Middle frontal gyrus (tissue), 1 donor: ENCODE data around the gene TMPRSS7.

ENCODE experiments used
- DNase-seq: peaks from one replicate; pipeline ENCODE4 v3.0.0-alpha.2; 2015; ENCODE audit warnings: low spot score; ENCODE audit errors: extremely low spot score

The TMPRSS7 gene, protein sequence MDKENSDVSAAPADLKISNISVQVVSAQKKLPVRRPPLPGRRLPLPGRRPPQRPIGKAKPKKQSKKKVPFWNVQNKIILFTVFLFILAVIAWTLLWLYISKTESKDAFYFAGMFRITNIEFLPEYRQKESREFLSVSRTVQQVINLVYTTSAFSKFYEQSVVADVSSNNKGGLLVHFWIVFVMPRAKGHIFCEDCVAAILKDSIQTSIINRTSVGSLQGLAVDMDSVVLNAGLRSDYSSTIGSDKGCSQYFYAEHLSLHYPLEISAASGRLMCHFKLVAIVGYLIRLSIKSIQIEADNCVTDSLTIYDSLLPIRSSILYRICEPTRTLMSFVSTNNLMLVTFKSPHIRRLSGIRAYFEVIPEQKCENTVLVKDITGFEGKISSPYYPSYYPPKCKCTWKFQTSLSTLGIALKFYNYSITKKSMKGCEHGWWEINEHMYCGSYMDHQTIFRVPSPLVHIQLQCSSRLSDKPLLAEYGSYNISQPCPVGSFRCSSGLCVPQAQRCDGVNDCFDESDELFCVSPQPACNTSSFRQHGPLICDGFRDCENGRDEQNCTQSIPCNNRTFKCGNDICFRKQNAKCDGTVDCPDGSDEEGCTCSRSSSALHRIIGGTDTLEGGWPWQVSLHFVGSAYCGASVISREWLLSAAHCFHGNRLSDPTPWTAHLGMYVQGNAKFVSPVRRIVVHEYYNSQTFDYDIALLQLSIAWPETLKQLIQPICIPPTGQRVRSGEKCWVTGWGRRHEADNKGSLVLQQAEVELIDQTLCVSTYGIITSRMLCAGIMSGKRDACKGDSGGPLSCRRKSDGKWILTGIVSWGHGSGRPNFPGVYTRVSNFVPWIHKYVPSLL

DNA sequence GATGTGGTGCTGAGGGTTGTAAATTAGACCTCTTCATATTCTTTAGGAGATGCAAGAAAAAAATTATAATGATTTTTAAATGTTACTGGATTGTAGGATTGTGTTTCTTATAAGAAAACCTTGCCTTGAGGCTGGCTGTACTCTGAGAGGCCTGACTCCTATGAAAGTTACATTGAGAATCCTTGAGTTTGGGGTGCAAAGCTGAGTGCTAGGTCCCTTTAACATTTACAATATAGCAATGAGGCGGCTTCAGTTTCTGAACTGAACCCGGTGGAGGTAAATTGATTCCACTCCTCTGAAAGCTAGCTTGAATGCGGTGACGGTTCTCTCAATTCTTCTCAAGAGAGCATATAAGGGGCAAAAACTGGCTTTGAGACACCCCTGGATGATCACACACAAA, at the start of gene TMPRSS7:
Gene TMPRSS7 (plus strand): TSS at position 301 of the 400 bp plus-strand sequence. CDS start 110 bp downstream, outside the sequence.
- no peak for DNase-seq

DNA sequence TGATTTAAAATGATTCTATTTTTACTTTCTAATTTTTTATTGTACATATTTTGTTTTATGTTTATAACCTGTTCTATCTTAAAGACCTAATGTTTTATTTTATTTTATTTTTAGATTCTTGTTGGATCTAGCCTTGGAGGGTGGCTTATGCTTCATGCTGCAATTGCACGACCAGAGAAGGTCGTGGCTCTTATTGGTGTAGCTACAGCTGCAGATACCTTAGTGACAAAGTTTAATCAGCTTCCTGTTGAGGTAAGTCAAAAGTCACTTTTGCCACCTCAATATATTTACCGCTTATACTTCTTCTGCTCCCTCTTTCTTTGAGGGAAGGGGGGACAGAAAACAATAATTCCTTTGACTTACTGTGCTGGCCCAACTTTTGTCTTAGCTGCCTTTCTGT, 47.7 kb upstream of the TMPRSS7 start:
- DNase-seq = no peak

DNA sequence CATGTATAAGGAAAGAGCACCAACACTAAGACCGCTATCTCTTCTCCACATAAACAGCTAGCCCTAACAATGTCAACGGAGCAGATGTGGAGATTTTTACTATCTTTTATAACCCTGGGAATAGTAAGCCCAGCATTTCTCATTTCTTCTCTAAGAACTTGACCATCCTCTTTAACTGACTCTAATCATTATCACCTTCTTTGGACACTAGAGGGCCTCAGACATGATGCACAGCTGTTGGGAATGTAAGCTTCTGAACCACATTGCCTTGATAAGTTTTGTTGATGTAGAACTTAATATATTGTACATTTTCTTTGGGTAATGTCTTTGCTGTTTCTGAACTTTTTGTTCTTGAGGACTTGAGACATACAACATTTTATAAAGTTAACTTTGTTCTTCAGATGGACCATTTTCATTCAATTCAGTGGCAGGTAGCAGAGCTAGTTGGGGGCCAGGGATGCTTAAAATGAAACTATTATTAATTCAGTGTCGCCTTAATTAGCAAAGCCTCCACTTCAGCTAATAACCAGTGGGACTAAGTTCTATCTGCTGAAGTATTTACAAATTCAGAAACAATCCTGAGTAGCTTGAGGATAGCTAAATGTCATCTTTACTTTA, 45.4 kb upstream of the TMPRSS7 start:
- DNase-seq = no peak

DNA sequence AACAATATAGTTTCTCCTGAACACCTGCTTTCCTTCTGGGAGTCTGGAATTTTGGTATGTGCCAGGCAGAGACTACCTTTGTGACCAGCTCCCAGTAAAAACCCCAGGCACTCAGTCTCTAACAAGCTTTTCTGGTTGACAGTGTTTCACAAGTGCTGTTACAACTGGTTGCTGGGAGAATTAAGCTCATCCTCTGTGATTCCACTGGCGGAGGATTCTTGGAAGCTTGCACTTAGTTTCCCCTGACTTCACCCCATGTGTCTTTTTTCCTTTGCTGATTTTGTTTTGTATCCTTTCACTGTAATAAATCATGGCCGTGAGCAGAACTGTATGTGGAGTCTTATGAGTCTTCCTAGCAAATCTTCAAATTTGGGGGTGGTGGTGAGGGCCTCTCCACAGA, 41.5 kb upstream of the TMPRSS7 start:
- DNase-seq = no peak

DNA sequence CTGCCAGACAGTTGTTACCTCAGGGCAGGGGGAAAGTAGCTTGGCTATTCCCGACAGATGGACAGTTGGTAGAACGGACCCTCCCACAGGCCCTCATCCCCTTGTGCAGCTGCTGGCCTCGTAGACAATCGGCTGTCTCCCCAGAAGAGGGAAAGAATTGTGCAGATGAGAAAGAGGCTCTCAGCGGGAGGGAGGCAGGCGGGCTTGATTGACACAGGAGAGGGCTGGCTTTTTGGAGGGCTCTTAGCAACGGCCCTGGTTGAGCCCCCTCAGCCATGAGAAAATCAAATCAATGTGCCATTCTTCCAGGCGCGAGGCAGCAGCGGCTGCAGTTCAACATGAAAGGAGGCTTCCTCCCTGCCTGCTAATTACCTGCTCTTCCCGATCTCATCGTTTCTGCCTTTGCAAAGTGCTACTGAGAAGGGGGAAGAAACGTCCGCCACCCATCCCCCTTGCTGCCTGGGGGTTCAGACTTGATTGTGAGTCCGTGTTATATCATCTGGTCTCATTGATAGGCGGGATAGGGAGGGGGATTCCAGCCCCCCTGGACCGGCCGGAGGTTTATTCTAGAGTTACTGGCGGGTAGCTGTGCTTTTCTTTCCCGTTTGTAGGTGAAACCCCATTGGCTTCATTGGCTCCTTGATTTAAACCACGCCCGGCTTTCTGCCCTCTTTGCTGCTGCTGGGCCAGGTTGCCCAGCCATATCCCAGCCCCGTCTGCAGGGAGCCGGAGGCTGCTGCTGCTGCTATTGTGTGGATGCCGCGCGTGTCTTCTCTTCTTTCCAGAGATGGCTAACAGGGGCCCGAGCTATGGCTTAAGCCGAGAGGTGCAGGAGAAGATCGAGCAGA, 35.7 kb upstream of the TMPRSS7 start, which contains the start of gene TAGLN3:
Gene TAGLN3 (plus strand): TSS at position 287 of the 848 bp plus-strand sequence. CDS start 501 bp downstream, at position 788.
- no peak for DNase-seq

DNA sequence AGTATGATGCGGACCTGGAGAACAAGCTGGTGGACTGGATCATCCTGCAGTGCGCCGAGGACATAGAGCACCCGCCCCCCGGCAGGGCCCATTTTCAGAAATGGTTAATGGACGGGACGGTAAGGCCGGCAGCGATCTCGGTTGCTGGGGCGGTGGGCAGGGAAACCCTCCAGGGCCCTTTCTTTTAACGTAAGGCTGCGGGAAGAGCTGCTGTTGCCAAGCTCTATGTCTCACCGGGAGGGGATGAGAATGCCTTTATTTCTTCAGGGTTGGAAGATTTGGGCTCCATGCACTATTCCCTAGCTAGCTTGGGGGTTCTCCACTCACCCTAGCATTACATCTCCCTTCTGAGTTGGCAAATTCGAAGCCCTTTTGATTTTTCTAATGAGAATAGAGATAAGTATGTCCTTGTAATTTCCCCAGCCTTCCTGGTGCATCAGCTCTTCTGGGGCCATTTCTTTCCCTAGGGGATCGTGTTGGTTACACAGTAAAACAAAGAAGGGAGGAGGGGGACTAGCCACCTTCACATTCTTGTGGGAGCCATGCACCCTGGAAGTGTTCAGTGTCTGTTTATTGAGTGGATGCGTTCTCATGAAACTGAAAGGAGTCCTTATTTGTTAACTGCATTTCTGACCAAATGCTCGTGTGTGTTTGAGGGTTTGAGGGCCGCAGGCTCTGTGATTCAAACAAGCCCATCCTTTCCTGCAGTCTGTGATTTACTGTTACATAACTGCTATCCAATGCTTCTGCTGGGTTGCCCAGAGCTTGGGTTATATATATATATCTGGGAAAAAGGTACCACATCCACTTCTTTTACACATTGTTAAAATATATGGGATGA, 34.8 kb upstream of the TMPRSS7 start:
- no peak for DNase-seq

DNA sequence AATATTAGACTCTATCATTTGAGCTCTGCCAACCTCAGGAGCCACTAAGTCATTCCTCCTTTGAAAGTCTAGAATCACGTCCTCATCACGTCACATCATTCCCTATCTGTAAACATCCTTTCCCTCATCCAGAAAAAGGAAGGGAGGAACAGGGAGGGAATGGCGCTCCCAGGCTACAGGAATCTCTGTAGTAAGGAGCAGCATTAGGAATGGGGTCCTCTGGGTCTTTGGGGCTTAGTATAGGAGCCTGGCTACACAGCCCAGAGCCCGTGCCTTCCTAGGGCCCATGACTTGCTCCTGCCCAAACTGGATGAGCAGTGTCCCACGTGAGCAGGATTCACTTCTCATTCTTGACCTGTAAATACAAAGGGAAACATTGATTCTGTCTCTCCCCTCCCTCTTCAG, 34.2 kb upstream of the TMPRSS7 start:
- no peak for DNase-seq

DNA sequence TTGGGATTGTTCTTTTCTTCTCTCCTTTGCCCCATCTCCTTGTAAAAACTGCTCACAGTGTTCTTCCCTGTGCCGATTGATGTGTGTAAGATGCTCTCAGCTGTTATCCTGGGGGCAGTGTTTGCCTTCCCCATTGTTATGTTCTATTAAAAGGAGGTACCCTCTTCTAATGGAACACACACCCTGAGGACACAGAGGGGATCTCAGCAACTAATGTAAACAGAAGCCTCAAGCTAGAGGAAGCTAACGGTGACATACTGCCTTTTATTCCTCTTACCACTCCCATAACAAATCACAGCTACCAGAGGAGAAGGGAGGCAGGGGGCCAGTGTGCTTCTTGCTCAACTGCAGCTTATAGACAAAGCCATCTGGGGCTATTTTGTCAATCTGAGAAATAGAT, 33.6 kb upstream of the TMPRSS7 start:
- no peak for DNase-seq

DNA sequence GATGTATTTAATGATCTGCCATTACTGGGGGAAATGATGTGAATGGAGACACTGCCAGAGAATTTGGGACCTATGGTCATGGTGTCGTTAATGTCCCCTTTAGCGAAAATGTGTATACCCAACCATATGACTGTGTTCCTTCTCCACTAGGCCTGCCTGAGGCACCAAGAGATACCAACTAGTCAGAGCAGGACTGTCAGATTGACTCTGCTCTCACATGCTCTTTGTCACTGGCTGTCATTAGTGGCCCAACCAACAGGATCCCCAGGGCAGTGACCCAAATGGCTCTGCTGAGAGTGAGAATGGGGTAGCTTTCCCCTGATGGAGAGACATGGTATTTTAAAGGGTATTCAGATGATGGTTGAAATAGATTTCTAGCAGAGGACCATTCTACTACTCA, 33.0 kb upstream of the TMPRSS7 start:
- DNase-seq = no peak

DNA sequence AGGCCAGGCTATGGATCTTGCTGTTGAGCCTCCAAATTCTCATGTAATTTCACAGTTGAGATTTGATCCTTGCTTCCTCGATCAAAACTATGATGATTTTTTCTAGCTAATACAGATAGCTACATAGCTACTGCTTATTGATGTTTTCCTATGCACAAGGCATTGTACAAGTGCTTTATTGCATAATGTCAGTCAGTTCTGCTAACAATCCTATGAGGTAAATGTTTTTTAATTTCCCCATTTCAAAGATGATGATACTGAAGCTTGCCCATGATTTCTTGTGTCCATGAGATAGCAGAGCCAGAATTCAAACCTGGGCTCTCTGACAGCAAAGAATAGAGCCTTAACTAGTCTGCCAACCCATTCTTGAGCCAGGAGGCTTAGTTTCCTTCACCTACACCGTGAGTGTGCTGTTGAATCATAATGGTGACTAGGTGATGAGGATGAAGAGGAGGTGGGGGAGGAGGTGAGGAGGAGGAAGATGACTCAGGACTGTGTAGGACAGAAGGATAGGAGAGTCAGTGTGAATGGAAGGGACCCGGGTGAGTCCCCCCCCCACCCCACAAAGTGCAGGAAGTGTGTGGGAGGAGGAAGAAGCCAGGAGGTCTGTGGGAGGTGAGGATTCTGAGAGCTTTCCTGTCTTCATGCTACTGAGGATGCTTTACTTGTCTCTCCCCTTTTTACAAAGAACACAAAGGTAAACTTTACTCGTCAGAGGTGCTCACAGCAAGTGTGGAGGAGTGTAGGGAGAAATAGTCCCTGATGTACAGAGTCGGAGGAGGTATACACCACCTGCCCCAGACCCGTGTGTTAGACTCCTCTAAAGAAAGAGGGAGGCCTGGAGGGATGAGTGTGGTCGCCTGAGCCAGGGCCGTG, 32.2 kb upstream of the TMPRSS7 start:
- DNase-seq = no peak

DNA sequence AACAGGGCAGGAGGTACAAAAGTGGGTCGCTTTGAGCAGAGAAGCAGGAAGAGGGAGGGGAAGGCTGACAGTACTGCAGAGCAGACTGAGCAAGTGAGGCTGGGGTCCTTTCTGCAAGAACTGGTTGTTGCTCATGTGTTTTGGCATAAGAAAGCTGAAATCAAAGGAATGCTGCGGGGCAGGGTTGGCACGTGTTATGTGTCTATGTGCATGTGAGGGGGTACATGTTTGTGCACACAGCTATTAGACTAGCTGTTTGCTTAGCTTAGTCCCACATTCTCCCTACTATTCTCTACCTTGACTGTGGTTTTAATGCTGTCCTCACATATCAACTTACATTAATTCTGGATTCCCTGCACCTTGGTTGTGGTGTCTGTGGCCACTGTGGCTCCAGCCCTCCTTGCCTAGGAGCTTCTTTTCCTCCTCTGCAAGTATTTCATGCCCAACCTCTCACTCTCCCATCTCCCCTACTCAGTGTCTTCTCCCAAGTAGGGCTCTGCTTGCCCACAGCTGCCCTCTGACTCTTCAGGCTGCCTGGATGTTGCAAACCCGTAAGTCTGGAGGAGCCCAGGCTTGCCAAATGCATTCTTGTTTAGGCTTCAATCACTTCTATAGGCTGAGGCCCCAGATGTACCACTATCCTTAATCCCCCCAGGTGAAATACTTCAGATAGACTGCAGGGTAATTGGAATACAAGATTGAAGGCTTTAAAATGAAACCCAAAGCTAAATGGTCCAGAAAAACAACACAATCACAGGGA, 31.0 kb upstream of the TMPRSS7 start:
- DNase-seq = no peak

DNA sequence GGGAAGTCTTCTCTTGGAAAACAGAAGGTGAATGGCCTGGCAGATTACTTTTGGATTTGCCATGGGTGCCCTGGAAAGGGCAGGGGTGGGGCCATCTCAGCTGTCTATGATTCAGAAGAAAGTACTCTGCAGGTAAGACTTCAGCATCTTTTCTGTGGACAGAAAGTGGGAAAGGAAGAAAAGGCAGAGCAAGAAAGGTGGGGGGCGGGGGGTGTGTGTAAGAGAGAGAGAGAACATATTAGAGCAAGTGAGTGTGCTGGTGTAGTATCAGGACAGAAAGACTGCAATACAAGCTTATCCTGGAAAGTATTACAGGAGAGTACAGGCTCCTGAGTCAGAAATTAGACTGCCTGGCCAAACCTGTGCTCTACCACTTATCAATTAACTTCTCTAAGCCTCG, 30.3 kb upstream of the TMPRSS7 start:
- no peak for DNase-seq

DNA sequence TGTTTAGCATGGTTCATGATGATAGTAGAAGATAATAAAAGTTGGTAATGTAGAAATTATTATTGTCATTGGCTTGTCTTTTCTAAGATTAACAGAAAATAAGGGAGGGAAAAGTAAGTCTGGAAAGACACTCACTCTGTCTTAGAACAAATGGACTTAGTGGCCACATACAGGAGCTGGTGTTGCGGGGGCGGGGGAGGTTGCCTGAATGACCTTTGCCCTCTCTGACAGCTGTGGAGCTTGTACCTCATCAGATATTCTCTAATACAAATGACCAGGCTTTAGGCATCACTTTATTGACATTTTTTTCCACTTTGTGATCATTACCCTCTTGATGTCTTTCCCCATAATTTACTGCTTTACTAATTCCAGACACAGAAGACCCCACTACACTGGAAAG, 29.9 kb upstream of the TMPRSS7 start:
- DNase-seq = no peak

DNA sequence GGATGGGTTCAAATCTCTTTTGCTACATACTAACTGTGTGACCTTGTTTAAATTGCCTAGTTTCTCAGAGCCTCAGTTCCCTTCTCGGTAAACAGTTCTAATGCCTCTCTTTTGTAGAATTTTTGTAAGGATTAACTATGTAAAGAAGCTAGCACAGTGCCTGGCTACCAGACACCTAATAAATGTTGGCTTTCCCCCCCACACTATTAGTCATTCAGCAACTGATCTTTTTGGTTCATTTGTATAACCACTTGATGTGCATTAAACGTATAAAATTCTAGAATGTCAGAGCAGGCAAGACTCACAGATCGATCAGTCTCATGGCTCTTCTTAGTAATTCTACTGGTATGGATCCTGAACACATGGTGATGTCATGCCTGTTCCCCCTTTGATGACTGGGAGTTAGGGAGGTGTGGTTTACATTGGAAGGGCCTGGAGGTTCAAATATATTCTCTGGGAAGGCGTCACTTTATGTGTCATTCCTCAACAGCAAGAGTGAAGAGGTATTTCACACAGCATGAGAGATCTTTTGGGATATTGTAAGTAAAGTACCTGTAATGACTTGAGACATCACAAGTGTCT, 29.4 kb upstream of the TMPRSS7 start:
- DNase-seq = no peak

DNA sequence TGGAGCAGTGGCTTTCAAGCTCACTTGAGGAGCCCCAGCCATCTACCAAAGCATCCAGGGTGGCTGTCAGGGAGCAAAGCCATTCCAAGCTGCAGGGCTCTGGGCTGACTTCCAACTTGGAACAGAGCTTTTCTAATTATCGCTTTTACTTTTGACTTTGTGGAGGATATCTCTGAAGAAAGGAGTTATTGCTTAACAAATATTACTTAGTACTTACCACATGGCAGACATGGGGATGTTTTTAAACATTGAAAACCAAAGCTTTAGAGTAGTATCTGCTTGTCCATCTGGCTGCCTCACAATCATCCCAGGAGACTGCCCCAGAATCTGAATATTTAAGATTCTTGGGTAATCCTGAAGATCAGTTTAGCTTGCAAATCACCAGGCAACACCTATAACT, 26.9 kb upstream of the TMPRSS7 start:
- no peak for DNase-seq

DNA sequence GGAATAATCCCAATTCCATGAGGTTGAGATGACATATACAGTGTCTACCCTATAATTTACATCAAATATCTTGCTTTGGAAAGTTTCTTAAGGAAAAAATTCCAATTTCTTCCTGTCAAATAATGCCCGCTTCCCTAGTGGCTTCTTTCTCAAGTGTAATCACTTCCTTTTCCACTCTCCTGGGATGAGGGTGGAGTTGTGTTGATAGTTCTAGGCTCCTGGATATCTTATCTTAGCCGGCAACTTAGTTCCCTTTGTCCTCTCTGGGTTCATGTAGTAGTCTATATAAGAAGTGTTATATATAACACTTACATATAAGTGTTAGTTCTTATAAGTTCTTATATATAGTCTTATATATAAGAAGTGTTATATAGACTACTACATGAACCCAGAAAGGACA, 24.9 kb upstream of the TMPRSS7 start:
- no peak for DNase-seq

DNA sequence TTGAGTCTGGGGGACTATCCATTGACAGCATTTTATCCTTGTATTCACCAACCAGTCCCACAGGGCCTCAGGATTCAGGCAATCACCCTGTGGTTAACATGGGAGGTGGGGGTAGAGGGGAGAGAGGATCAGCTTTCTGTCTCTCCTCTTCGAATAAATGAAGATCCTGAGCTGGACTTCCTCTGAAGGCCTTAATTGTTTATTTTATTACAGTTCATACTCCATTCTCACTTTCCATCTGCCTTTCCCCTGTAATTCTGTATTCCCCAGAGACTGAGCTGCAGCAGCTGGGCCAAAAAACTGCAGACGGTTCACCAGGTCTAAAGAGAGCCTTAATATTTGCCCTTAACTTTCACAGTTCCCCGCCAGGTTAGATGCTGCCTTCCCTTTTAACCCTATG, 23.9 kb upstream of the TMPRSS7 start:
- no peak for DNase-seq

DNA sequence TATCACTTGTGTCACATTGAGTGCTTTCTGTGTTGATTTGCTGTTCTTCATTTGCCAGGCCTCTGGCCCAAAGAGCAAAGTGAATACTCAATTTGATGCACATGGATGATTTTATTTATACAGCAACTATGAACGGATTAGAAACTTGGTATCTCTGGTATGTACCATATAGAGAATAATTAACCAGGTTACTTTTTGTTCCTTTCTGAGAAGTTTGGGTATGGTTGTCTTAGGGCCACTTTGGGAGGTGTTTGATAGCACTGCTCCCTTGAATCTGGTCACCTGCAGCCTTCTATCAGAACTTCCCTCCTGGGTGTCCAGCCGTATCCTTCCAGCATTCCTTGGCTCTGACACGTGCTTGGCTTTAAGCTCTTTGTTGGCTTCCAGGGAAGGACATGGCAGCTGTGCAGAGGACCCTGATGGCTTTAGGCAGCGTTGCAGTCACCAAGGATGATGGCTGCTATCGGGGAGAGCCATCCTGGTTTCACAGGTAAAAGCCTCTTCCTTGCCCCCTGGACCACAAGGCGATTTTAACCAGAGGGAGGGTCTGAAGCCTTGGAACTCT, 23.1 kb upstream of the TMPRSS7 start:
- DNase-seq = no peak
